RWPE2 (cell line): ENCODE data around the gene ASB4.

Experiments
- ATAC-seq: fragments of 200-7000 bp; cut with Tn5 transposase; 3 replicates; pipeline ENCODE4 v1.9.1; 2021; ENCODE audit warnings: low read depth
- DNase-seq: peaks from one replicate; pipeline ENCODE4 v3.0.0-alpha.2; 2020; ENCODE audit warnings: low spot score
- H3K27ac ChIP-seq: fragments of 450-650 bp; 2 replicates; pipeline ENCODE4 v1.5.1; 2017; ENCODE audit warnings: mild to moderate bottlenecking; ENCODE audit not compliant: poor library complexity, severe bottlenecking
- H3K27me3 ChIP-seq: fragments of 250-450 bp; sonication (Bioruptor Pico); 2 replicates; pipeline ENCODE4 v1.5.1; 2021; ENCODE audit warnings: mild to moderate bottlenecking, moderate library complexity; ENCODE audit not compliant: insufficient read depth, poor library complexity, severe bottlenecking
- H3K36me3 ChIP-seq: fragments of 250-450 bp; sonication (Bioruptor Pico); 2 replicates; pipeline ENCODE4 v1.5.1; 2020; ENCODE audit warnings: low read depth, mild to moderate bottlenecking, moderate library complexity
- H3K4me1 ChIP-seq: fragments of 250-450 bp; sonication (Bioruptor Pico); 2 replicates; pipeline ENCODE4 v1.5.1; 2021; ENCODE audit warnings: mild to moderate bottlenecking, moderate library complexity; ENCODE audit not compliant: insufficient read depth, poor library complexity, severe bottlenecking
- H3K4me3 ChIP-seq: fragments of 250-450 bp; sonication (Bioruptor Pico); 2 replicates; pipeline ENCODE4 v1.5.1; 2021; ENCODE audit warnings: mild to moderate bottlenecking, moderate library complexity; ENCODE audit not compliant: severe bottlenecking
- H3K9me3 ChIP-seq: fragments of 250-450 bp; sonication (Bioruptor Pico); 2 replicates; pipeline ENCODE4 v1.5.1; 2021; ENCODE audit warnings: mild to moderate bottlenecking, moderate library complexity; ENCODE audit not compliant: severe bottlenecking
- TF ChIP-seq, protein P1 (sequence below): fragments of 450-650 bp; IDR thresholded peaks from one replicate; pipeline ENCODE4 v1.5.1; 2017; ENCODE audit warnings: mild to moderate bottlenecking, moderate library complexity; ENCODE audit not compliant: poor library complexity, severe bottlenecking

ASB4 gene

DNA sequence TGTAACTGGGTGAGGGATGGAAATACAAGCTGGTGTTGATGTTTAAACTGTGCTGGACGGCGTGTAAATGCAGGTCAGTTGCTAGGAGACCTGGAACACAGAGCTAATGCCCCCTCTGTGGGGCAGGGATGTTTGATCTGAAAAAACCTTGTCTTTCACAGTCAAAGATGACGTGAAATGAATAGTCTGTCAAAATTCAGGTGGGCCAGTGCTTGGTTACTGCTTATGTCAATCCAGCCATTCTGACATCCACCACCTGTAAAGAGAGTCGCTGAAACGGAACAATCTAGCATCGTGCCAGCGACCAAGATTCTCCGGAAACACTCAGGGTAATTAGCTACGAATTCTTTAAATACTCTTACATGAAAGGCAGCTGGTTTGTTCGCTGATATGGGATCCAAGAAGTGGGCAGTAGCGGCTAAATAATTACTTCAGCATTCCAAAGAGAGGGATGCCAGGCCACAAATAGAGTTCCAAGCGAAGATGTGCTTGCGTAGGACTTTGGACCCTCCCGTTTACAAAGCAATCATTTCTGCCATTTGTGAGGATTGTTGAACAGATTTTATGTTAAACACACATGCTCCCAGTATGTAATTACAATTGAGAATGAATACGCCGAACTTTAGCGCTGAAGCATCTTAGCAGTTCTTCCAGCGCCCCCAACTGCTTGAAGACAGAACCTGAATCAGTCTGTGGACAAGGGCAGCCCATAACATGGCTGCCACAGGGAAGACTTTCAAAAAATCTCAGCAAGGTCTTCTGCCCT, 7.3 kb upstream of the ASB4 start:
- Histone ChIP-seq H3K9me3 (no peaks in the 10 kb centered on the region), H3K27ac (no peak overlapping the region), H3K4me3 (no peak overlapping the region), H3K36me3 (no peaks in the 10 kb centered on the region), H3K4me1 (no peaks in the 10 kb centered on the region), H3K27me3 (no peaks in the 10 kb centered on the region)
- no peak for ATAC-seq
- no peak for DNase-seq
- TF ChIP-seq, protein P1, sequence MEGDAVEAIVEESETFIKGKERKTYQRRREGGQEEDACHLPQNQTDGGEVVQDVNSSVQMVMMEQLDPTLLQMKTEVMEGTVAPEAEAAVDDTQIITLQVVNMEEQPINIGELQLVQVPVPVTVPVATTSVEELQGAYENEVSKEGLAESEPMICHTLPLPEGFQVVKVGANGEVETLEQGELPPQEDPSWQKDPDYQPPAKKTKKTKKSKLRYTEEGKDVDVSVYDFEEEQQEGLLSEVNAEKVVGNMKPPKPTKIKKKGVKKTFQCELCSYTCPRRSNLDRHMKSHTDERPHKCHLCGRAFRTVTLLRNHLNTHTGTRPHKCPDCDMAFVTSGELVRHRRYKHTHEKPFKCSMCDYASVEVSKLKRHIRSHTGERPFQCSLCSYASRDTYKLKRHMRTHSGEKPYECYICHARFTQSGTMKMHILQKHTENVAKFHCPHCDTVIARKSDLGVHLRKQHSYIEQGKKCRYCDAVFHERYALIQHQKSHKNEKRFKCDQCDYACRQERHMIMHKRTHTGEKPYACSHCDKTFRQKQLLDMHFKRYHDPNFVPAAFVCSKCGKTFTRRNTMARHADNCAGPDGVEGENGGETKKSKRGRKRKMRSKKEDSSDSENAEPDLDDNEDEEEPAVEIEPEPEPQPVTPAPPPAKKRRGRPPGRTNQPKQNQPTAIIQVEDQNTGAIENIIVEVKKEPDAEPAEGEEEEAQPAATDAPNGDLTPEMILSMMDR, result peak; percentile 22

DNA sequence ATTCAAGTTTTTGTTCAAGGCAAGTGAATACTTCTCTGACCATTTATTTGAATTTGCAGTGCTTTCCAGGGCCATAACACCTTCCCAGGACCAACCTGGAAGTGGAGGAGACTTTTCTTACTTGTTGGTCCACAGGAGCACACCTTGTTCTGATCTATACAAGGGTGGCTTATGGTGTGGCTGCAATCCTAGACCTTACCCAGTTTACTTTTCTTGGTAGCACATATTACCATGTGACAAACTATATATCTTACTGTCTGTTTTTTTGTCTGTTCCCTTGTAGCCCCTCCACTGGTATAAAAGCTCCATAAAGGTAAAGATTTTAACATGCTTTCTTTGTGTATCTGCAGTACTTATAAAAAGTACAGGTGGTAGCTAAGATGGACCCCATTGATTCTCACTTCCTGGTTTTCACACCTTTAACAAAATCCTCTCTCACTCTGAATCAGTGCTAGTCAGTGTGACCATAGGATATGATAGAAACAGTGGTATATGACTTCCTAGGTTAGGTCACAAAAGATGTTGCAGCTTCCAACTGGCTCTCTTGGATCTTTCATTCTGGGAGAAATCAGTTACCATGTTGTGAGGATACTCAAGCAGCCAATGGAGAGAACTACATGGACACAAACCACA, 5.6 kb upstream of the ASB4 start:
- DNase-seq (no peak), ATAC-seq (no peak)
- Histone ChIP-seq H3K27me3 (peaks cover 2% of the 10 kb centered on the region), H3K4me3 (no peak overlapping the region), H3K36me3 (no peaks in the 10 kb centered on the region), H3K4me1 (no peaks in the 10 kb centered on the region), H3K27ac (no peak overlapping the region), H3K9me3 (no peaks in the 10 kb centered on the region)
- TF ChIP-seq, protein P1, result no peak

DNA sequence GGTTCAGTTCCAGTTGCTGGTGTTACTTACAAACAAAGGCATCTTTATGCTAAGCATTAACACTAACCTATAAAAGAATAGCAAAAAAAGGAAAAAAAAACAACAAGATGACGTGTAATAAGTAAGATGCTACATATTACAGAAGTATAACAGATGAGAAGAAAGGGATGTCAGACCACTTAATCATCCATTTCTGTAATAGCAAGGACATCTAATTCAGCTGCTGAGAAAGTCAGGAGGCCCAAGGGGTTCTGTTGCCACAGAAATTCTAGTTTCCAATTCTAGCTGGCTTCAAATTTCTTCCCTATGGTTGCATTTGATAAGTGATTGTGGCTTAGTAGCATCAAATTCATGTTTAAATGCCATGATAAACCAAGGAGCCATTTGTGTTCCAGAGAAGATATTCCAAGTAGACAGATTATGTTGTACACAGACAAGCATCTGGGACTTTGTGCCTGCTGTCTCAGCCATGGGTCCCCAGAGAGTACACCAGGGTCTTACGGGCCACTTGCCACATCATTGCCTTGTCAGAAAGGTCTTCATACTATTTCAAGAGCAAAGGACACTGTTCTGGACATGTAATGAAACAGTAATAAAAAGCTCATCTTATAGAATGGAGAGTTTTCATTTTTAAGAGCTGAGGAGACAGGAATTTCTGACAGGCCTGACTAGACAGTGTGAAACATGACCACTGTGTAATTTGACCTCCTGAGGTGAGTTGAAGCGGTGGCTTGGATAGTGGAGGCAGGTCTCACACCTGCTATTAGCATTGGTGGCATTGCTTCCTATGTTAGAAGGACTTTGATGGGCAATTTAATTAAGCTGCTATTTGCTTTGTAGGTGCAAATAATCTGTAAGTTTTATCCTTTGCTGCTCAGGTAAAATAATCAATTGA, 4.2 kb upstream of the ASB4 start:
- peaks cover 16% of the 10 kb centered on the region for H3K27me3 ChIP-seq
- DNase-seq (no peak), ATAC-seq (no peak)
- no peaks in the 10 kb centered on the region for H3K4me1 ChIP-seq
- H3K9me3 ChIP-seq, result no peaks in the 10 kb centered on the region
- no peak overlapping the region for H3K4me3 ChIP-seq
- TF ChIP-seq, protein P1, result no peak
- H3K36me3 ChIP-seq, result no peaks in the 10 kb centered on the region
- no peak overlapping the region for H3K27ac ChIP-seq

DNA sequence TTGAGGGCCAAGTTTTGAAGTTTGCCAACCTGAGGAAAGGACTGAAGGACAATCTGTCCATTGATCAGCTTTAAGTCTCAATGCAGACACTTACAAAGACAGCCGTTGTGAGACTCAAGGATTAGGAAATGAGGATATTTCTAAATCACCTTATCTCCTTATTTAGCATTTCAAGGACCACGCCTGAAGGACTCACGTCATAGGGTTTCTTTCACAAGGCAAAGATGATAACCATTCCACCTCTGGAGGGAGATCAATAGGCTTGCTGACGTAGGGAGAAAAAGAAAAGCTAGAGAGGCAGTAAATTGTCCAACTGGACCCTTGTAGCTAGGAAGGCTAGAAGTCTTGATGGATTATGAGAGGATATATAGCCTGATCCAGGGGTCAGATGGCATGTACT, 3.3 kb upstream of the ASB4 start:
- ATAC-seq, result no peak
- no peak overlapping the region for H3K27ac ChIP-seq
- TF ChIP-seq, protein P1, result no peak

More for the DNA sequence above, 3.3 kb upstream of the ASB4 start:
- H3K36me3 ChIP-seq, result no peaks in the 10 kb centered on the region
- no peaks in the 10 kb centered on the region for H3K4me1 ChIP-seq
- H3K9me3 ChIP-seq, result no peaks in the 10 kb centered on the region
- H3K27me3 ChIP-seq, result peaks cover 21% of the 10 kb centered on the region
- H3K4me3 ChIP-seq, result no peak overlapping the region
- no peak for DNase-seq
